Measurements from ENCODE around the gene MN1. TPM values are rescaled to one million over a fixed set of nuclear protein-coding genes. Genes with fewer than 3 reads are reported as not detected.

Gene MN1
- total RNA-seq, 1 donor = 0.86 TPM

- no peak for DNase-seq (ENCODE audit: low read depth)
- TF ChIP-seq, protein P1, sequence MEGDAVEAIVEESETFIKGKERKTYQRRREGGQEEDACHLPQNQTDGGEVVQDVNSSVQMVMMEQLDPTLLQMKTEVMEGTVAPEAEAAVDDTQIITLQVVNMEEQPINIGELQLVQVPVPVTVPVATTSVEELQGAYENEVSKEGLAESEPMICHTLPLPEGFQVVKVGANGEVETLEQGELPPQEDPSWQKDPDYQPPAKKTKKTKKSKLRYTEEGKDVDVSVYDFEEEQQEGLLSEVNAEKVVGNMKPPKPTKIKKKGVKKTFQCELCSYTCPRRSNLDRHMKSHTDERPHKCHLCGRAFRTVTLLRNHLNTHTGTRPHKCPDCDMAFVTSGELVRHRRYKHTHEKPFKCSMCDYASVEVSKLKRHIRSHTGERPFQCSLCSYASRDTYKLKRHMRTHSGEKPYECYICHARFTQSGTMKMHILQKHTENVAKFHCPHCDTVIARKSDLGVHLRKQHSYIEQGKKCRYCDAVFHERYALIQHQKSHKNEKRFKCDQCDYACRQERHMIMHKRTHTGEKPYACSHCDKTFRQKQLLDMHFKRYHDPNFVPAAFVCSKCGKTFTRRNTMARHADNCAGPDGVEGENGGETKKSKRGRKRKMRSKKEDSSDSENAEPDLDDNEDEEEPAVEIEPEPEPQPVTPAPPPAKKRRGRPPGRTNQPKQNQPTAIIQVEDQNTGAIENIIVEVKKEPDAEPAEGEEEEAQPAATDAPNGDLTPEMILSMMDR (IDR thresholded peaks at IDR 0.05; ENCODE audit: insufficient read depth, low read depth, low read length) = no peak
- no peak overlapping the region for H3K4me3 ChIP-seq (ENCODE audit: low read depth, low read length)
These were observed 68.7 kb downstream of the MN1 start for GRCh38 chr22:27732841-27733240.

DNA sequence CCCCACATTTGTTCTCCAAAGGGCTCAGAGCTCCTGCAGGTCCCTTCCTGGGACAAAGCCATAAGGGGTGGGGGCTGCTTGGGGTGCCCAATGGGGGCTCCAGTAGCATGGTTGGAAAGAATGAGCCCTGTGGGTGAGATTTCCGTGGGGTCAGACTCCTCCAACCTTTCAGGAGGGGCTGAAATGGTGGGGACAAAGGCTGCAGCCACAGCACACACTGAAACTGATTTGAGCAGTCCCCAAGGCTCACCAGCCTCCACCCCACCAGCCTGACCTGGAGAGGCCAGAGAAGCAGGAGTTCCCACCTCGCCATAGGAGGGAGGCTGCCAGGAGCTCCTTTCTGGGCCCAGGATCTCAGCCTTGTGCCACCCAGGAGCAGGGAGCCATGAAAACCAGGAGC lies 69.2 kb downstream of the MN1 start:
- DNase-seq (ENCODE audit: low read depth) = no peak
- TF ChIP-seq, protein P1 (IDR thresholded peaks at IDR 0.05; ENCODE audit: insufficient read depth, low read depth, low read length) = no peak
- H3K4me3 ChIP-seq (ENCODE audit: low read depth, low read length) = no peak overlapping the region

DNA sequence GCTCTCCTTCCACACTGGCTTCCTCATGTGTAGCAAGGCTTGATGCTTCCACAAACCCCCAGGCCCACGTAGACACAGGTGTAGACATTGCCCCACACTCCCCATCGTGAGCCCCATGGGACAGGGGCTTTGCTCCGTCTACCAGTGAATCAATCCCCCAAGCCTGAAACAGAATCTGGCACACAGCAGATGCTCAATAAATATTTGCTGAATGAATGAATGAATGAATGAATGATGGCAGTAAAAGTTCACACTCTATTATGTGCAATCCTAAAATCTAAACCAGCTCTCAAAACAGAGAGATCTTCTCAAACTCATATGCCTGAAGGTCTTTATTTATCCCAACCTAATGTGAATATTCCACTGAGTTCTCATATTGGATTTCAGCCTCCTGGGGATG lies 69.9 kb downstream of the MN1 start:
- TF ChIP-seq, protein P1 (IDR thresholded peaks at IDR 0.05; ENCODE audit: insufficient read depth, low read depth, low read length) = no peak
- no peak for DNase-seq (ENCODE audit: low read depth)
- no peak overlapping the region for H3K4me3 ChIP-seq (ENCODE audit: low read depth, low read length)

- H3K4me3 ChIP-seq (ENCODE audit: low read depth, low read length) = no peak overlapping the region
- no peak for DNase-seq (ENCODE audit: low read depth)
- TF ChIP-seq, protein P1 (IDR thresholded peaks at IDR 0.05; ENCODE audit: insufficient read depth, low read depth, low read length) = no peak
These were observed 70.7 kb downstream of the MN1 start for GRCh38 chr22:27730641-27731433.

- no peak overlapping the region for H3K4me3 ChIP-seq (ENCODE audit: low read depth, low read length)
- TF ChIP-seq, protein P1 (IDR thresholded peaks at IDR 0.05; ENCODE audit: insufficient read depth, low read depth, low read length) = no peak
- DNase-seq (ENCODE audit: low read depth) = no peak
These were observed 72.3 kb downstream of the MN1 start for GRCh38 chr22:27729246-27729645.

GRCh38 chr22:27727673-27728451 lies 73.7 kb downstream of the MN1 start:
- no peak for DNase-seq (ENCODE audit: low read depth)
- H3K4me3 ChIP-seq (ENCODE audit: low read depth, low read length) = no peak overlapping the region
- TF ChIP-seq, protein P1 (IDR thresholded peaks at IDR 0.05; ENCODE audit: insufficient read depth, low read depth, low read length) = no peak

Measured in fibroblast of villous mesenchyme (primary cell).